ELR (cell line): ENCODE data around the gene ANO1.
"Not testable (repeated sequence)": the region's sequence is repeated elsewhere in the genome, so short reads cannot be mapped to it uniquely, and the experiment has no call there.

ENCODE experiments used
- DNase-seq: peaks from one replicate; pipeline ENCODE4 v3.0.0-alpha.2; 2015; ENCODE audit warnings: low read depth

ANO1 gene

GRCh38 chr11:70191495-70192140, 113.5 kb downstream of the ANO1 start:
- DNase-seq, result peak; percentile 67

- no peak for DNase-seq
Measured at GRCh38 chr11:70192666-70193410, 114.7 kb downstream of the ANO1 start.

- no peak for DNase-seq
Measured at GRCh38 chr11:70193411-70194292, 115.5 kb downstream of the ANO1 start.

- DNase-seq, result no peak
Measured at GRCh38 chr11:70194792-70195791, 117.0 kb downstream of the ANO1 start.

- DNase-seq, result peak; percentile 36
Measured at GRCh38 chr11:70200212-70200844, 122.2 kb downstream of the ANO1 start.

GRCh38 chr11:70201047-70201446, 122.9 kb downstream of the ANO1 start:
- not testable (repeated sequence) for DNase-seq

- no peak for DNase-seq
Measured at GRCh38 chr11:70201882-70202861, 124.1 kb downstream of the ANO1 start.

- DNase-seq, result peak; percentile 97
Measured at GRCh38 chr11:70202920-70203750, 125.0 kb downstream of the ANO1 start, which contains the start of gene FADD. Gene FADD, plus strand, starts transcription at chr11:70203296. Its CDS starts 164 bp downstream, at chr11:70203460.

GRCh38 chr11:70203751-70204465, 125.8 kb downstream of the ANO1 start:
- peak; percentile 95 for DNase-seq

- no peak for DNase-seq
Measured at GRCh38 chr11:70204466-70204799, 126.3 kb downstream of the ANO1 start.

GRCh38 chr11:70205049-70205725, 127.1 kb downstream of the ANO1 start:
- DNase-seq, result no peak

GRCh38 chr11:70205766-70206165, 127.6 kb downstream of the ANO1 start:
- DNase-seq, result no peak

GRCh38 chr11:70206226-70206981, 128.3 kb downstream of the ANO1 start:
- no peak for DNase-seq

GRCh38 chr11:70206982-70207376, 128.9 kb downstream of the ANO1 start:
- no peak for DNase-seq

GRCh38 chr11:70207531-70208131, 129.5 kb downstream of the ANO1 start:
- no peak for DNase-seq

GRCh38 chr11:70209391-70209912, 131.3 kb downstream of the ANO1 start:
- no peak for DNase-seq
